Muscle of back (tissue), 11 donors: ENCODE measurements around the gene NCKAP5. TPM values are rescaled to one million over a fixed set of nuclear protein-coding genes. Genes with fewer than 3 reads are reported as not detected.

Experiments
- DNase-seq, 3 donors: peaks; one replicate each; pipeline versions ENCODE4 v3.0.0 to v3.0.0-alpha.2; 2013
- polyA plus RNA-seq, 10 donors: library from polyadenylated mRNA; unstranded; fragments of 120-200 nt; gene quantifications; one replicate each; pipeline ENCODE4 v1.2.1, GENCODE V29; 2013; ENCODE audit not compliant: insufficient read length in 10 of 10

Gene NCKAP5
- polyA plus RNA-seq, 10 donors, result 3.3 to 8.8 (median 6.7) TPM

DNA sequence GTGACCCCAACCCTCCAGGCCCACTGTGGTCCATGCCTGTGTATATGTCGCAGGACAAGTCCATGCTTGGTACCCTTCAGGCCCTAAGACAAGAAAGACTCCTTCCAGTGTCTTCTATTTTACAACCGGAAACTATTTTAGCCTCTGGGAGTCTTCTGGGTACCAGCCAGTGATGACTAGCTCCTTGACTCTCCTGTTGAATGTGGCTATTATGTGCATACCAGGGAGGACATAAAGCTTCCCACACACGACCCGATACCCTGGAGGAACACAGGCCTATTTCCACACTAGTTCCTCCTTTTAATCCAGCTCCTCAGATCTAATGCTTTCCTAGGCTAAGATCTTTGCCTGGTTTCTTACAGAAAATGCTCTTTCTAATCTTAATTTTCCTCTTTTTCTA, 178.1 kb downstream of the NCKAP5 start:
- DNase-seq, result no peak

DNA sequence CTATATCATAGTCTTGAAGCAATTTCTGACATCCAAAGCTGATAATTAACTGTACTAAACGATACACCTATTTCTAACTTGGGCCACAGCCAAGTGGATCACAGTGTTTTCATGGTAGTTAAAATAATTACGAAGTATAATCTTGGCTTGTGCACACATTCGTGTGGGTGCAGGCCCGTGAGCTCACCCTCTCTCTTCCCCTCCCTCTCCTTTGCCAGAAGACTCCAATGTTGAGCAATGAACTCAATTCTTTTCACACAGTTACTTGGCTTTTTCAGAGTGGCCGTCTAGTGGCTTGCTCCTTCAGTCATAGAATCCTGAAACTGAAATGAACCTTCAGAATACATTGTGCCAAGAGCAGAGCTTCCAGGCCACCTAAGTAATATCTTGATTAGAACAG, 178.7 kb downstream of the NCKAP5 start:
- no peak for DNase-seq

DNA sequence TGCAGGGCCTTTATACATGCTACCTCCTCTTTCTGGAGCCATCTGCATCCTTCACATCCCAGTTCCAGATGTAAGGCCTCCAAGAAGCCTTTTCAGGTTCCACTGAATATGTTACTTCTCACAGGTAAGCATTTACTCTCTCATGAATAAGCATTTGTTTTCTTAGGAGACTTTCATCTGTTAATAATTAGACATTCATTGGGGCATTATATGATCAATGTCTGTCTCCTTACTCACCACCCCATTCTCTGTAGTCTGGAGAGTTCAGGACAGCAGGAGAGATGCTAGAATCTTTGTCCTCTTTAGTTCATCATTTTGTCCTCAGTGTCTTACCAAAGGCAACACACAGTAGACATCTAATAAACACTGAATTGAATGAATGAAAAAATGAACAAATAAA, 185.7 kb downstream of the NCKAP5 start:
- DNase-seq, result no peak

DNA sequence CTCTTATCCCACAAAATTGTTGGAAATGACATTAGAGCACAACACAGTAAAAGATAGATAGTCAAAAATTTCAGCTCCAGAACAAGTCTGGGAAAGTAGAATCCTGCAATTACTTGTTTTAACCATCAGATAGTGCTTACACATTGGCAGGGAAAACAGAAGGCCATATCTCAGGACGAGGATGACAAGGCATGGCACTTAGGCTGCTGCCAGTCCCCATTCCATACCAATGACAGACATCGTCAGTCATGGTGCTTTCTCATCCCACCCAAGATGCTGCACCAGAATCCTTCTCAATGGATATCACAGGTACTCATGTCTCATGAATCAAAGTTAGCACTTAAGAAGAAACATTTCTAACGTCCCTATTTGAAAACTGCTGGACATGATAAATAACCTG, 187.3 kb downstream of the NCKAP5 start:
- DNase-seq, result no peak

DNA sequence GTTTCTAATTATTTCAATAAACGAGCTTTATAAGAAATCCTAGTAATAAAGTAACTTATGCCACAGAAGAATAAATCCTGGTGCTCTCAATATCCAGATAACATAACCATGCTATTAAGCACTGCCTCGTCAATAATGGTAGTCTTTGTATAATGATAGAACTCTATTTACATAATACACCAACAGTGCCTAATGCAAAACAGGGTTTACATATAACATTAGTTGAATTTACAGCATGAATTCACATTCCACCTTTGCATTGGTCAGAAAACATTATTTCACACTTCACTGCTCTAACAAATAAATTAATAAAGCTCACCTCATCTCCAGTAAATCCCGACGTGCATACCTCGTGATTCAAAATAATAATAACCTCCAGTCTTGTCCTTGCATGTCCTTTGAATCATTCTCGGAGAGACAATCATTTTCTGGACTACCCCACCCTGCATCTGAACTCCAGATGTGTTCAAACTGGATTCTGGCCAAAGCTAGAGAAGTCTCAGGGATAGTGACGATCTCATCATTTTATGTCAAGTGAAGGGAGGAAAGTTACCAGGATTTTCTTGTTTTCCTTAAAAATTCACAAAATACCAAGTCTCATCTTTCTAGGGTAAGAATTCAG, 189.2 kb downstream of the NCKAP5 start:
- peak; percentile 70 to 80 (median 71) for DNase-seq

DNA sequence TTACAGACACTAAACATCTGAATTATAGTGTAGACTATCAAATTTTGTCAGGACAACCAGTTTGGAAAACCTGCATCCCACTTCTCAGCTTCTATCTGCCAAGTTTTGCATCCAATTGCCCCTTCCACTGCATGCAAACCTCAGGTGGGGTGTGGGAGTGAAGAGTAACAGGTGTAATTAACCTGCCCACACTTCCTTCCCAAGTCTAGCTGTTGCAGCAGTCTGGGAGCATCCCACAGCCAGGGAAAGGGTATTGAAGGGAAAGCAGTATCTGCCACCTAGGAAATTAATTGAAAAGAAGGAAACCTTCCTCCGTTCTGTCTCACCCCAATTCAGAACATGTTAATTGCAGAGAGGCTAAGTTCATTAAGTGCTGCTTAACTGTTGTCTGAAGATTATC, 189.9 kb downstream of the NCKAP5 start:
- no peak for DNase-seq

DNA sequence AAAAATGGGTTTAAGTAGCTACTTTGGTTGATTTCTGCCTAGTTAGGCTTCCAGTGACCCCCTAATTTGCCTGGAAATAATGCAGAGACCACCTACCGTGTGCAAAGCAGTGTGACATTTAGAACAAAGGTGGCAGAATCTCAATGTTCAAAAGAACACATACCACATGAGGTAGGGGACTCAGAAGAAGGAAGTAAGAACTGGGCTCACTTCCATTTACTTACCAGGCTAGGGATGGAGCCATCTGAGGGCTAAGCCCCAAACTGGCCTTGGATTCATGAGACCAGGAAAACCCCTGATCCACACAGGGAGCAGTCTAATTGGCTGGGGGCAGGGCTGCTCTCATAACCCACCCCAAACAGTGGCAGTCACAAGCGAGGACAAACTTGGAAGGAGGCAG, 190.7 kb downstream of the NCKAP5 start:
- DNase-seq, result no peak

DNA sequence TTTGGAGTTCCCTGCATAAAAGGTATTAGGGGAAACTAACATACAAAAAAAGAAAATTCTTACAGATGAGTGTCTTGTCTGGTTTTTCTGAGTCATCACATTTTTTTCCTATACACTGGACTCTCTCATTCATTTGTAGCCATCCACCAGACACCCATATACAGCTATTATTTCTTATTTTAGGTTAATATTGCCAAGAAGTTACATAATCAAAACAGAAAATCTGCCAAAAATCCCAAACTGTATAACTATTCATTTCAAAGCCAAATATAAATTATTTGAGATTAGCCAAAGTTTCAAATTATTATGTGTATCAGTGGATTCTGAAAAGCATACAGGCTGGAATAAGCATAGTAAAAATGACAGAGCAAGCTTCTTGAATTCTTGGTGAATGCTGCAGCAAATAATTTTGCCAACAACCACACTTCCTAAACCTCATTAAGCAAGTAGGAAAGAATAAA, 191.2 kb downstream of the NCKAP5 start:
- peak; percentile 67 to 81 (median 78) for DNase-seq

DNA sequence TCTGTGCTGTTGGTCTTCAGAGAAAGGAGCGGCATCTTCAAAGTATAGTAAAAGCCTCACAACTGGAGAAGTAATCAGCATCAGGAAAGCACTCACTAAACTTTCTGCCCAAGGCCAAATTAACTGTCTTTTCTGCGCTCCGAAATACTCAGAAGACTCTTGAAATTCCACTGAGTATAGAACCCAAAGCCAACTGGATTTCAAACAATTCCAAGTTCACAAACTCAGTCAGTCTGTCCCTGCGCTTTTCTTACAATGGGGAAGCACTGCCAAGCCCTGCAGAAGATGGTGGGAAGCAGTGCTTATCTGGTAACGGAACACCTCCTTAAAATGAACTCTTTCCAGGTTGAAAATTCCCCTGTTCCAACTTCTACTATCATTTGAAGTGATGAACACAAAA, 193.5 kb downstream of the NCKAP5 start:
- peak in 2 of 3 donors; percentile 31 to 64 for DNase-seq

DNA sequence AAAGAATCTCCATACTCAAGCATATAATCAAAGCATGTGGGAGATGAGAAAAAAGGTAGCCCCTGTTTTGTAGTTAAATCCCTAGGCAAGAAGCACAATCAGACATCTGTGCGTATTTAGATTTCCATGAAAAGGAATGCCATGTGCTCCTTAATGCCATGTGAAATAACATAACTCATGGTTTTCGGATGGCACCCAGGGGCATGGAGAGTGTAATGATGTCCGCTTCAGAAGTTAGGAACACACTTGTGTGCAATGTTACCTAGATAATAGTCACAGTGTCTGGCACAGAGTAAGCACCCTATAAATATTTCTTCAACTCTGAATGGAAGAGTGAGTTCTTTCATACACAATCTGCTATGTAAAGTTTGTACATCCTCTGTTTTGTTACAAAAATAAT, 197.0 kb downstream of the NCKAP5 start:
- no peak for DNase-seq

DNA sequence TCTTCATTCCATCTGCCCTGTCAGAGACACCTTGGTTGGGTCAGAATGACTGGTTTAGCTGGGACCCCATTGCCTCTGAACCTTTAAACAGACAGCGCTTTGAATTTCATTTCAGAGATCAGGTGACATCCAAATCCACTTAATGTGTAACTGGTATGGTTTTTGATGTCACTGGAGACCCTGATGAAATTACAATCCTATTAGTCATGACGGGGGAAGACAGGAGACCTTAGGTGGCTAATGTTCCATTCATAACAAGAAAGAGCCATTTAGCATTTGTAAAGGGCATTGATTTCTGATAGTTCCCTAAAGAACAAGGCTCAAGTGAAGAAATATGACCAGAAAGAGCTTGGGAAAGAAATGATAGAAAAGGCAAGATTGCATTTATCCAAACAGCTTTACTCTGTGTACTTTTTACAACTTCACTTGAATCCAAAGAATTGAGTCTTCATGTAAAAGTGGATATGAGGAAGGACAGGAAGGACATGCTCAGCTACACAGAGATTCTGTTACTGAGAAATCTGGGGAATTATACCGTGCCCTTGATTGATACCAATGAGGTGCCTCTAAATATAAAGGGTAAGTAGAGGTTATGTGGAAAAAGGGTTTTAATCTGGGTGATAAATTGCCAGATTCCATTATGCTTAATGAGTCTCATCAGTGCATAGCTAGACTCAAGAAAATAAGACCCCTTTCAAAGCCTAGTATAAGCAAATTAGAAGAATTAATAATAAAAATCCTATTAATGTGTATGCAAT, 198.2 kb downstream of the NCKAP5 start:
- DNase-seq, result no peak

DNA sequence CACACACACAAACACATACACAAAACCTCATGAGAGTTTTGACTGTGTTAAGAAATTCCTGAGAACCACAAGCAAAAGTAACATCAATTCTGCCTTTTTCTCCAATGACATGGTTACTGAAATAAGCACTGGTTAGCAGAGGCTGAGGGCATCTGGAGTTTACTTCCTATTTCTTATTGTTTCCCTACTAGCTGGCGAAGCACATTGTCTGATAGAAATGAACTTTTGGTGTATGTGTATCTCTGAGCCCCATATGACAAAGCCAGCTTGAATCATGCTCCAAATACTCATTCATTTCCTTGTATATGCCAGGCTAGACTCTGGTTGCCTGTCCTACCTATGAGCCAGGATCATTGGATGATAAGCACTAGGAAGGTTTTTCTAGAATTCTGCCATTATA, 203.1 kb downstream of the NCKAP5 start:
- DNase-seq, result no peak

DNA sequence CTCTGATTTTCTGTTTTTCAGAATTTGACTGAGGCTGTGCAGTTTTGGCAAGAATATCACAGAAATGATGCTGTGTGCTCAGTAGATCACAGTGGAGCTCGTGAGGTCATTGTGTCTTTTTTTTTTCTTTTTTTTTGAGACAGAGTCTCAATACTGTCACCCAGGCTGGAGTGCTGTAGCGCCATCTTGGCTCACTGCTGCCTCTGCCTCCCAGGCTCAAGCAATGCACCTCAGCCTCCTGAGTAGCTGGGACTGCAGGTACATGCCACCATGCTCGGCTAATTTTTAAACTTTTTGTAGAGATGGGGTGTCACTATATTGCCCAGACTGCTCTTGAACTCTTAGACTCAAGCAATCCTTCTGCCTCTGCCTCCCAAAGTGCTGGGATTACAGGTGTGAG, 203.6 kb downstream of the NCKAP5 start:
- DNase-seq, result no peak

DNA sequence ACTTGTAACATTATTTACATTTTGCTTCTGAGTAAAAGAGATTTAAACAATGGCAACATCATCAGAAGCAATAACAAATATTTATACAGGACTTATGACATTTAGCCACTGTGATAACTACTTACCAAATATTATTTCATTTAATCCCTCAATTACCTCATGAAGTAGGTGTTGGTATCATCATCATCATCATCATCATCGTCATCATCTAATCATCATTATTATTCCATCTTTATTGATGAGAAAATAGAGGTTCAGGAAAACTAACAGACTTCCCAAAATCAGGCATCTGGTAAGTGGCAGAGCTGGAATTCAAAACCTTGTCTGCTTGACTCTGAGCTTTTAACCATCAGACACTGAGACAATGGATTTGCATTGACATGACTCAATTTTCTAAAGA, 204.4 kb downstream of the NCKAP5 start:
- DNase-seq, result no peak

DNA sequence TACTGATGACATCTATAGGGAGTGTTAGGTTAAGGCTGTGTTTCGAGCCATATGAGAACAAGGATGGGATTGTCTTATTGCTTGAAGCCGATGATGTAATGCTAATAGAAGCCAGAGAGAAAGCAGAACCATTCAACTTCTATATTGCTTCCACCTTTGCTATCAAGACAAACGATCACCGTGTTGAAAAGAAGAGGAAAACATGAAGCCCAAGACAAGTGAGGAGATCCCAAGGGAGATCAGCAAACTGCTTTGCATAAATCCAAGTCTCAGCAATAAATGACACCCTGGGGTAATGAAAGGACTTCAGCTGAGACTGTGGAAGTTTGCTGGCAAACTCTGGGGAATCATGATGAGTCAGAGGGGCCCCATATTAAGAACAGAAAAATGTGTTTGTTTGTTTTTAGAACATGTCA, 206.2 kb downstream of the NCKAP5 start:
- peak; percentile 62 to 88 (median 66) for DNase-seq

DNA sequence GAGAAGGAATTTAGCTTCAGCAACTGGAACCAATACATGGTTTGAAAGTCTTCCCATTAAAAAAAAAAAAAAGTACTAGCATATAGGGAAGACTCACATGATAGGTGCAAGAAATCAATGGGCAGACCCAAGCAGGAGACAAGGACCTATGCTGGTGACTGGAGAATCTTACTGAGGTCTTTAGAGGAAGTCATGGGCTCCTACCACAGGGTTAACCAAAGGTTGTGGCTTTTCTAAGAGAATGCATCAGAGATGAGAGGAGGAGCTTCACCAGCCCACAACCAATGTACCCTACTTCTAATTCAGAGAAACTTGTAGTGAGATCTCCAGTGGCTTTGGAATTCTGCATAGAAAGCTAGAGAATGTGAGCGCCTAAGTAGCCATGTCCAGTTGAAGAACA, 207.4 kb downstream of the NCKAP5 start:
- DNase-seq, result no peak

DNA sequence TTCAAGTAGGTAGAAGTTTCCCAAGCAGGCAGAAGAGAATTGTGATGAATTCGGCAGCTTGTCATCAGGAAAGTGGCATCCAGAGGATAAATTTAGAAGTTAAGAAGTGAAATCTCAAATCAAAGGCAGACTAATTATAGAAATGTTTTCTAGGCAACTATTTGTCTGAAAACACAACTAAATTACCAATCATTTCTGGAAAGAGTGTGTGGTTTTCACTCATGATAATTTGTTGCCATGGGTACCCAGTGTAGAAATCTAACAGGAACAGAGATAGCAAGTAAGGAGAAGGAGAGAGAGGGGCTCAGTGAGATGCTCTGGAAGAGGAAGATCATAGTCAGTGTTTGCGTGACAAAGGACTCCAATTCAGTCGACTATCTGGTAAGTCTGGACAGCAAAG, 208.1 kb downstream of the NCKAP5 start:
- no peak for DNase-seq

DNA sequence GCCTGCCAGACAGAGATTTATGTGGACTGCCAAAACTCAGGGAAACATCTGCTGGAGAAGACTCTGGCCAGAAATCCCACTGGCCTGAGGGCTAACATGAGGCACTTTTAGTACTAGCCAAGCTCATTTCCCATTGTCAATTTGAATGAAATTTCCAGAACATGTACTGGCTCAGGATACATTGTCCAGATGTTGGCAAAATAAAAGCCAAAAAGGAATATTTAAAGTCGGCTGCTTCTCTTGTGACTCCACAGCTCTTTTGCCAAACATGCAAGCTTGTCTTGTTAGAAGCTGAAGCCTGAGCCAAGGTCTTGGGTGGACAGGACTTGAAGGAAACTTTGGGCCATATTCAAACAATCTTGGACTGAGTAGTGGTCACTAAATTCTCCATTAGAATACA, 215.5 kb downstream of the NCKAP5 start:
- DNase-seq, result peak; percentile 78 to 92 (median 82)

DNA sequence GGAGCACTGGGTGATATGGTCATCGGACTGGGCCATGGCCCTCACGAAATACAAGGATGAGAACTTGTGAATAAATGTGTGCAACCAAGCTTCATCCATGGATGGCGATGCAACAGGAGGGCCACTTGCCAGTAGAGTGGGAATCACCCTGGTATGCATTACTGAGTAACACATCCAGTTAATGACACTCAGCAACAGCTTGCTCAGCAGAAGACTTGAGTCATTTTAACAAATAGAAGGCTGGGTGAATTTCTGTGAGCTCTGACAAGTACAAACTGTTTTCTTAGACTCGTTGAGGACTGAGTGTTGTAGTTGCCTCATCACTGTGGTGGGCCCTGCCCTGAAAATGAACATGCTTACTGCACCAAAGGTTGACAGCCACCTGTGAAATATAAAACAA, 221.6 kb downstream of the NCKAP5 start:
- DNase-seq, result peak in 1 of 3 donors; percentile 43

DNA sequence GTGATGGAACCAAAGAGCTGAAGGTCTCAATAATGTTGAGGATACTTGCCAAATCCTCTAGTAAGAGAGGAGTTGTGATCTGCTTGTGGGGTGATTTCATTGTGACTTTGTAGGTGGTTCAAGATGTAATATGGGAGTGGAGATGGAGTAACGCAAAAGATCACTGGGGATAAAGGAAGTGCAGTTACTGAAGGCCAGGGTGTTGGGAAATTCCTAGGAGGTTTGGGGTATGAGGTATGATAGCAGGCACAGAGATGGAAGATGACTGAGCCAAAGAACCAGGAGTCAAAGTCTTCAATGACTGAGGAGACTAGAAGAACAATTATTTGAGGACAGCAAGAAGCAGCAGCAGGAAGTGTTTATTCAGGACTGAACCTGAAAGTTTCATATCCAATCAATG, 222.6 kb downstream of the NCKAP5 start:
- DNase-seq, result no peak

DNA sequence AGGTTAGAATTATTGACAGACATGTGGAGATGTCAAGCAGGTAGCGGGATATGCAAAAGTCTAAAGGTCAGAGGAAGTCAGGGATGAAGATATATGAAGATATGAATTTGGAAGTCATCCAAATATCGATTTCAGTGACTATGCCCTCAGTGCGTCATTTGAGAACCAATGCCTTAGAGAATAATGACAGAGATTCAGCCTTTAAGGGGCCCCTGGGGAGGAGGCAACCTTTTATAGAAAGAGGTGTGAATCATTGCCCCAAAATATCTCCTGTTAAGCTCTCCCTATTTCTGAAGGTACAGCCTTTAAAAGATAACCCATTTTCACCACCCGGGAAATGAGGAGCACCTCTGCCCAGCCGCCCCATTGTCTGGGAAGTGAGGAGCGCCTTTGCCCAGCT, 223.4 kb downstream of the NCKAP5 start:
- no peak for DNase-seq

DNA sequence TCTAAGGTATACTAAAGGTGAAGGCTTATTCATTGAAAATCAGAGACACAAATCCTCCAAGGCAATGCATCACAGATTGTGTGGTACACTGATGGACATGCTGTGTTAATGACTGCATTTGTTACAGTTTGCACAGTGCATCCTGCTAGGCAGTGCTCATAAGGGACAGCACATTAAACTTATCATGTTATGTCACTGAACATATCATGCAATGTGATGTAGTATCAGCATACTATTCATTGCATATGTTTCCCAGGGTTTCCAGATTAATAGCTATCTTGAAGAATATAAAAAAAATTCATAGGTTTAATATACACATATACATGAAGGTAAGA, 225.3 kb downstream of the NCKAP5 start:
- no peak for DNase-seq

DNA sequence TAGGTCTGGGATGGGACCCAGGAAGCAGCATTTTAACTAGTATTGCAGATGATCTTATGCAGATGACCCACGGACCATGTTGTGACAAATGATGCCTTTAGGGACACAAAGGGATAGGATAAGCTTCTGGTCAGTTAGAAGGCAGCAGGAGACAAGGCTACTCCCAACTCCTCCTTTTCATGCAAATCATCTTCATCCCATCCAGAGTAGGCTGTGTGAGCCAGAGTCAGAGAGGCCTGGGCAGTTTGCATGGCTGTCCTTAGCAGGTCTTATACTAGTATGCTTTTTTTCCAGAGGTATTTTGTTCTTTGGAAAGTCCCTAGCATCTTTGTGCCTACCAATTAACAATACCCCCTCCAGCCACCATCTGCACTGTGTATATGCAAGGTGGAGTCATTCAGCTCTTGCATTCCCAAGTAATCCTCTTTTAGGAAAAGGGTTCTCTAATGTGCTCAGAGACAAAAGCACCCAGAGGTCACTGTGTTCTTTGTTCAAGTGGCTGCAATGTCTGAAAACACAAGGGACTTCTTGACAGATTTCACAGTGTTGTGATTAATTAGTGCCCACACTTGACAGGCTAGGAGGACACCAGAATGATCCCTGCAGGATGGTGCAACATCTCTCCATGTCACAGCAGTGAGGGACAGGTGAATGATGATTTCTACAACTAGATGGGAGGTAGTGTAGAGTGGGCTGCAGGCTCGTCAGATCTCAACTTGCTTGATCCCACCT, 225.8 kb downstream of the NCKAP5 start:
- no peak for DNase-seq
